ENCODE results near the gene CDHR2. TPM values are rescaled to one million over a fixed set of nuclear protein-coding genes. Genes with fewer than 3 reads are reported as not detected.
A peak's percentile ranks its signal among the peaks of the same experiment; 100 is the strongest.

The CDHR2 gene
- total and polyA plus RNA-seq, 4 donors, result 0.20 to 23.0 (median 10.9) TPM

- Histone ChIP-seq H3K9me3 (ENCODE audit: control insufficient read depth, insufficient read depth, low read length) (no peaks in the 10 kb centered on the region), H3K4me1 (ENCODE audit: control insufficient read depth, insufficient read depth, low read length) (peaks cover 41% of the 10 kb centered on the region), H3K27me3 (ENCODE audit: control insufficient read depth, insufficient read depth, low read length) (peaks cover 41% of the 10 kb centered on the region), H3K36me3 (ENCODE audit: control insufficient read depth, insufficient read depth, low read length) (peaks cover 23% of the 10 kb centered on the region), H3K4me3 (ENCODE audit: low read depth, low read length) (no peak overlapping the region), H3K27ac (ENCODE audit: low read depth, low read length) (no peak overlapping the region)
- 70% methylated on average over 10 of the region's 13 CpGs for WGBS (ENCODE audit: insufficient coverage)
- no peak for DNase-seq (ENCODE audit: low read depth in 4 of 6, low spot score in 6 of 6)
Observed at GRCh38 chr5:176621661-176622079, 72.5 kb downstream of the CDHR2 start.

DNA sequence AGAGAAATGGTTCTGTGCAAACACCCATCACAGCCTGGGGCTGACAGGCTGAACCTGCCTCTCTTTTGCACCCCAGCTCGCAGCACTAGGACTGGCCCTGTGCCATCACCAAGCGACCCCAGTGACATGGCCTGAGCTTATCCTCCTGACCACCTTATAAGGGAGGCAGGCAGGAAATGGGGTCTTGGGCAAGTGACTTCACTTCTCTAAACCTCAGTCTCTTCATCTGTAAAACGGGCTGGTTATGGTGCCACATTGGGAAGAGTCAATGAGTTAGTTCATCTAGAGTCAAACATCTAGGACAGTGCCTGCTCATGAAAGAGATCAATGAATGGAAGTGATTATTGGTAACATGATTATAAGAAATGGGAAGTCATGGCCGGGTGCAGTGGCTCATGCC lies 75.0 kb downstream of the CDHR2 start:
- no peak for DNase-seq (ENCODE audit: low read depth in 4 of 6, low spot score in 6 of 6)
- Histone ChIP-seq H3K27me3 (ENCODE audit: control insufficient read depth, insufficient read depth, low read length) (peaks cover 50% of the 10 kb centered on the region), H3K4me3 (ENCODE audit: low read depth, low read length) (no peak overlapping the region), H3K36me3 (ENCODE audit: control insufficient read depth, insufficient read depth, low read length) (peaks cover 23% of the 10 kb centered on the region), H3K27ac (ENCODE audit: low read depth, low read length) (no peak overlapping the region), H3K9me3 (ENCODE audit: control insufficient read depth, insufficient read depth, low read length) (no peaks in the 10 kb centered on the region), H3K4me1 (ENCODE audit: control insufficient read depth, insufficient read depth, low read length) (peaks cover 27% of the 10 kb centered on the region)
- 81% methylated on average over 2 of the region's 4 CpGs for WGBS (ENCODE audit: insufficient coverage)

DNA sequence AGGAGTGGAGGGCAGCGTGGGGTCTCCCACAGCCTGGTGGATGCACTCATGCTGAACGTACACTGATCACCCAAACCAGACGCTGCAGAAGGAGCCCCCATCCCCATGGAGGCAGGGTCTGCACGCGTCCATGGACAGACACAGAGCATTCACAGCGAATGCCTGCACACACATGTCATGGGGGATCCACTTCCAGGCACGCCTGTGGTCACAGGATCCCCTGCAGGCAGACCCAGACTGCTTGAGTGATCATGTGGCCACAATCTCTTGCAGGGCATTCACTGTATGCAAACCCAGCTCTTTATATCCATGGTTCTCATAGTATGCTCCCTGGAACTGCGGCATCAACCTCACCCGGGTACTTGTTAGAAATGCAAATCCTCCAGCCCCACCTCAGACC lies 75.8 kb downstream of the CDHR2 start:
- WGBS (ENCODE audit: insufficient coverage), result 55% methylated on average over 9 of the region's 9 CpGs
- no peak overlapping the region for H3K4me3 ChIP-seq (ENCODE audit: low read depth, low read length)
- H3K9me3 ChIP-seq (ENCODE audit: control insufficient read depth, insufficient read depth, low read length), result no peaks in the 10 kb centered on the region
- H3K27ac ChIP-seq (ENCODE audit: low read depth, low read length), result no peak overlapping the region
- no peak for DNase-seq (ENCODE audit: low read depth in 4 of 6, low spot score in 6 of 6)
- peaks cover 51% of the 10 kb centered on the region for H3K27me3 ChIP-seq (ENCODE audit: control insufficient read depth, insufficient read depth, low read length)
- H3K4me1 ChIP-seq (ENCODE audit: control insufficient read depth, insufficient read depth, low read length), result peaks cover 24% of the 10 kb centered on the region
- peaks cover 17% of the 10 kb centered on the region for H3K36me3 ChIP-seq (ENCODE audit: control insufficient read depth, insufficient read depth, low read length)

DNA sequence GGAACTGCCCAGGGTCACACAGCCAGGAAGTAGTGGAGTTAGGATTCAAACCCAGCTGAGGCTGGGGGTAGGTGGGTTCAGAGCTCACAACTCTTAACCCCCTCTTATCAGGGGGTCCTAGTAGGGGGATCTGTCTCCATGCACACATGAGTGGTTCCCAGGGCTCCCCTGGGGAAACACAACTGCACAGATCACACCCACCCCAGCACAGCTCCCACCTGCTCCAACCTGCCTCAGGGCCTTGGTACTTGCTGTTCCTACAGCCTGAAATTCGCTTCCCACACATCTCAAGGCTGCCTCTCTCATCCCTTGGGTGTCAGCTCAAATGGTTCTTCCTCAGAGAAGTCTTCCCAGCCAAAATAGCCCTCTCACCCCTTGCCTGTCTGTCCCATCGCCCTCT lies 76.4 kb downstream of the CDHR2 start:
- Histone ChIP-seq H3K27me3 (ENCODE audit: control insufficient read depth, insufficient read depth, low read length) (peaks cover 48% of the 10 kb centered on the region), H3K4me1 (ENCODE audit: control insufficient read depth, insufficient read depth, low read length) (peaks cover 21% of the 10 kb centered on the region), H3K4me3 (ENCODE audit: low read depth, low read length) (no peak overlapping the region), H3K36me3 (ENCODE audit: control insufficient read depth, insufficient read depth, low read length) (peaks cover 17% of the 10 kb centered on the region), H3K27ac (ENCODE audit: low read depth, low read length) (no peak overlapping the region), H3K9me3 (ENCODE audit: control insufficient read depth, insufficient read depth, low read length) (no peaks in the 10 kb centered on the region)
- WGBS (ENCODE audit: insufficient coverage), result 59% methylated on average over 2 of the region's 2 CpGs
- no peak for DNase-seq (ENCODE audit: low read depth in 4 of 6, low spot score in 6 of 6)

DNA sequence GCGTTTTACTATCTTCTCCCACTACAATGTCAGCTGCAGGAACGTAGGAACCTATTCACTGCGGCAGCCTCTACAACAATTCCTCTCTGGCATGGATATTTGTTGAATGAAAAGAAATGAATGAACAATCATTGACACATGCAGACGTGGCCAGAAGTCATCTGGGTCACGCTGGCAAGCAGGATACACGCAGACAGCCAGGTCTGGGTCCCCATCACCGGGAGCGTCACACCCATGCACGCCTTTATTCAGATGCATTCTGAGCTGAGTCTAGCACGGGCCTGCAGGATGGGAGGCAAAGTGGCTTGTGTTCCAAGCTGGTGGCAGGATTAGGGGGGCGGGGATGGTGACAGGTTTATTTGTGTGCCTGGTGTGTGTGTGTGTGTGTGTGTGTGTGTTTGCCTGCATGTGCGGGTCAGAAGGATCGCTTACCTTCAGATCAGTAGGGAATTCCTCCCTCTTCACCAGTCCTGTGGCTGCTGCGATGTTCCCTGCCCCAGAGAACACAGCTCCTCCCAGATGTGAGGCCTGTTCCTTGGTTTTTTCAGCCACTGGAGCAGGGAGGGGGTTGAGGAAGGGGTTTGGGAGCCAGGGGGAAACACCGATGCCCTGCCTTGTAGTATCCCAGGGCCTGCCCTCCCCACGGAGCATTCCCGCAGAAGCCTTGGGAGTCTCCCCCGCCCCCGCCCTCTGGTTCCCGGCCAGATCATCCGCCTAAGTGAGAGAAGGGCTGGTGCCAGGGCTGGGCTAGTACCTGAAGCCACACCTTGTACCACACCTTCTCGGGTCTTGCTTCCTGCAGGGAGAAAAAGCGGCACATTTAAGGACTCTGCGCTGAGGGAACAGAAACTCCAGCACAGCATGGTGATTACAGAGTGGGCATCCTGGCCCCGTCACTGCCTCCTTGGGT lies 77.1 kb downstream of the CDHR2 start:
- Histone ChIP-seq H3K9me3 (ENCODE audit: control insufficient read depth, insufficient read depth, low read length) (no peaks in the 10 kb centered on the region), H3K4me1 (ENCODE audit: control insufficient read depth, insufficient read depth, low read length) (peaks cover 21% of the 10 kb centered on the region), H3K36me3 (ENCODE audit: control insufficient read depth, insufficient read depth, low read length) (peaks cover 17% of the 10 kb centered on the region), H3K4me3 (ENCODE audit: low read depth, low read length) (no peak overlapping the region), H3K27me3 (ENCODE audit: control insufficient read depth, insufficient read depth, low read length) (peaks cover 48% of the 10 kb centered on the region), H3K27ac (ENCODE audit: low read depth, low read length) (no peak overlapping the region)
- no peak for DNase-seq (ENCODE audit: low read depth in 4 of 6, low spot score in 6 of 6)
- WGBS (ENCODE audit: insufficient coverage), result 38% methylated on average over 18 of the region's 25 CpGs

- peaks cover 49% of the 10 kb centered on the region for H3K27me3 ChIP-seq (ENCODE audit: control insufficient read depth, insufficient read depth, low read length)
- 31% methylated on average over 3 of the region's 7 CpGs for WGBS (ENCODE audit: insufficient coverage)
- H3K36me3 ChIP-seq (ENCODE audit: control insufficient read depth, insufficient read depth, low read length), result peaks cover 12% of the 10 kb centered on the region
- peaks cover 19% of the 10 kb centered on the region for H3K4me1 ChIP-seq (ENCODE audit: control insufficient read depth, insufficient read depth, low read length)
- H3K4me3 ChIP-seq (ENCODE audit: low read depth, low read length), result no peak overlapping the region
- H3K9me3 ChIP-seq (ENCODE audit: control insufficient read depth, insufficient read depth, low read length), result no peaks in the 10 kb centered on the region
- DNase-seq (ENCODE audit: low read depth in 4 of 6, low spot score in 6 of 6), result no peak
- no peak overlapping the region for H3K27ac ChIP-seq (ENCODE audit: low read depth, low read length)
Observed at GRCh38 chr5:176626876-176627236, 77.7 kb downstream of the CDHR2 start.

DNA sequence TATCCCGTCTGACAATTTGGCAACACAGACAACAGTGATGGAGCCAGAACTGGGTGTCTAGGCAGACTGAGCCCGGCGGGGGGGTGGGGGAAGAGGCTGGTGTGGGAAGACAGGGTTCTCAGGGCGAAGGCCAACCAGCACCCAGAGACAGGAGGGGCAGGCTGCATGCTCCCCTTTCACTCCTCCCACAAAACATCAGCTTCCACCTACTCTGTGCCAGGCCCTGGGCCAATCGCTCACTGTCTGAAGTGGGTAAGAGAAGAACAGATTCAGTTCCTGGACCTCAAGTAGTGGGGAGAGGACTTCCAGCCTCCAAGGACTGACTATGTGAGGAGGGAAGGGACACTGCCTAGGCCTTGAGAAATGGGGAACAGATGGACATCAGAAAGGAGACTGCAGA lies 78.4 kb downstream of the CDHR2 start:
- peaks cover 52% of the 10 kb centered on the region for H3K27me3 ChIP-seq (ENCODE audit: control insufficient read depth, insufficient read depth, low read length)
- H3K4me1 ChIP-seq (ENCODE audit: control insufficient read depth, insufficient read depth, low read length), result peaks cover 18% of the 10 kb centered on the region
- no peak overlapping the region for H3K4me3 ChIP-seq (ENCODE audit: low read depth, low read length)
- peaks cover 11% of the 10 kb centered on the region for H3K36me3 ChIP-seq (ENCODE audit: control insufficient read depth, insufficient read depth, low read length)
- no peaks in the 10 kb centered on the region for H3K9me3 ChIP-seq (ENCODE audit: control insufficient read depth, insufficient read depth, low read length)
- H3K27ac ChIP-seq (ENCODE audit: low read depth, low read length), result no peak overlapping the region
- WGBS (ENCODE audit: insufficient coverage), result 83% methylated on average over 2 of the region's 5 CpGs
- no peak for DNase-seq (ENCODE audit: low read depth in 4 of 6, low spot score in 6 of 6)

GRCh38 chr5:176628406-176629228 lies 79.5 kb downstream of the CDHR2 start:
- WGBS (ENCODE audit: insufficient coverage), result 54% methylated on average over 12 of the region's 13 CpGs
- peaks cover 61% of the 10 kb centered on the region for H3K27me3 ChIP-seq (ENCODE audit: control insufficient read depth, insufficient read depth, low read length)
- DNase-seq (ENCODE audit: low read depth in 4 of 6, low spot score in 6 of 6), result no peak
- H3K4me3 ChIP-seq (ENCODE audit: low read depth, low read length), result no peak overlapping the region
- peaks cover 18% of the 10 kb centered on the region for H3K4me1 ChIP-seq (ENCODE audit: control insufficient read depth, insufficient read depth, low read length)
- no peak overlapping the region for H3K27ac ChIP-seq (ENCODE audit: low read depth, low read length)
- peaks cover 11% of the 10 kb centered on the region for H3K36me3 ChIP-seq (ENCODE audit: control insufficient read depth, insufficient read depth, low read length)
- H3K9me3 ChIP-seq (ENCODE audit: control insufficient read depth, insufficient read depth, low read length), result no peaks in the 10 kb centered on the region

DNA sequence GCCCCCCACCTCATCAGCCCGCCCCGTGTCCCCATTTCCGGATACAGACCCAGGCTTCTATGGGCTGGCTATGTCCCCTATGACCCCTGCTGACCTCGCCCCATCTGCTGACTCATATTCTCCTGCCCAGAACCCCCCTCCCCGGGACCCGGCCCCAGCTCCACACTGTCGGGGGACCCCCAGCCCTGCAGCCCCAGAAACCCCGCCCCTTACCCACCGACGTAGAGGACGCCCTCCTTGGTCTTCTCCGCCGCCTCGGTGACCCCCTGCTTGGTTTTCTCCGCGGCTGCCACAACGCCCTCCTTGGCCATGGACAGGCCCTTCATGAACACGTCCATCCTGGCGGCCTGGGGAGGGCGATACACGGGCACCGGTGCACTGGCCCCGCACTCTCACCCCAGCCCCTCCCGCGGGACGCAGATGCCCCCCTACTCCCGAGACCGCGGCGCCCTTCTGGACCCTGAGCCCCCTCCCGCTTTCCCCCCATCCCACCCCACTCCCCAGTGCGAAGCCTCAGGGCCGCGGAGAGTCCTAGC lies 80.2 kb downstream of the CDHR2 start:
- peaks cover 18% of the 10 kb centered on the region for H3K4me1 ChIP-seq (ENCODE audit: control insufficient read depth, insufficient read depth, low read length)
- peaks cover 68% of the 10 kb centered on the region for H3K27me3 ChIP-seq (ENCODE audit: control insufficient read depth, insufficient read depth, low read length)
- 5% methylated on average over 34 of the region's 34 CpGs for WGBS (ENCODE audit: insufficient coverage)
- no peak for DNase-seq (ENCODE audit: low read depth in 4 of 6, low spot score in 6 of 6)
- no peak overlapping the region for H3K27ac ChIP-seq (ENCODE audit: low read depth, low read length)
- H3K9me3 ChIP-seq (ENCODE audit: control insufficient read depth, insufficient read depth, low read length), result no peaks in the 10 kb centered on the region
- peaks cover 7% of the 10 kb centered on the region for H3K36me3 ChIP-seq (ENCODE audit: control insufficient read depth, insufficient read depth, low read length)
- peak overlapping the region; percentile 30 for H3K4me3 ChIP-seq (ENCODE audit: low read depth, low read length)

All from spinal cord (tissue), 10 donors.